NCI-H2171 treated with DMSO at 0.1 percent for 48 hours (cell line): ENCODE measurements around the gene HOXC9.
A peak's percentile ranks its signal among the peaks of the same experiment; 100 is the strongest.

ENCODE experiments used
- DNase-seq: peaks from one replicate; lab custom pipeline; 2025; lab: John Stamatoyannopoulos, UW

HOXC9 gene

GRCh38 chr12:54028314-54029201, 28.6 kb downstream of the HOXC9 start, which contains the start of gene HOXC6:
Gene HOXC6, plus strand, starts transcription at chr12:54028440. Its CDS starts 82 bp downstream, at chr12:54028522.
- DNase-seq = peak; percentile 24

GRCh38 chr12:54029529-54030441, 29.8 kb downstream of the HOXC9 start:
- DNase-seq = no peak

GRCh38 chr12:54030442-54030801, 30.5 kb downstream of the HOXC9 start:
- DNase-seq = no peak

- no peak for DNase-seq
Measured at GRCh38 chr12:54030889-54031471, 31.0 kb downstream of the HOXC9 start.

DNA sequence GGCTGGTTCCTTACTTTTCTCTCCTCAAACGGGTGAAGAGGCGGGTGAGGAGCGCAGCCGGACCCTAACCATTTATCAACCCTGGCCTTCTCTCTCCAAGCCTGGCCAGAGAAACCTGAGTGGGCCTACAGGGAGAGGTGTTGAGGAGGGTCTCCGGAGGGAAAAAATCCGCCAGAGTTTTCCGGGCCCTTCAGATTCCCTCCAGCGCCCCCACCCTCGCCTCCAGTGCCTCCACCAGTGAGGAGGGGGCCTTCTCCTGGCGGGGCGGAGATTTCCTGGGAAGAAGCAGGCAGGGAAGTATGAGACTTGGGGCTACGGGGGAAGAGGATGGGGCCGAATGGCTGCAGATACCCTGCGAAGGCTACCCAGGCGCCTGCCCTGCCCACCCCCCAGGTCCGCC, 31.5 kb downstream of the HOXC9 start:
- no peak for DNase-seq

GRCh38 chr12:54032086-54032619, 32.2 kb downstream of the HOXC9 start:
- DNase-seq = no peak

- DNase-seq = peak; percentile 92
Measured at GRCh38 chr12:54032627-54033100, 32.7 kb downstream of the HOXC9 start, which contains the start of gene HOXC5. Gene HOXC5, plus strand, starts transcription at chr12:54033050. Its CDS starts 73 bp downstream, at chr12:54033123.

- DNase-seq = peak; percentile 72
Measured at GRCh38 chr12:54033106-54033979, 33.4 kb downstream of the HOXC9 start.

DNA sequence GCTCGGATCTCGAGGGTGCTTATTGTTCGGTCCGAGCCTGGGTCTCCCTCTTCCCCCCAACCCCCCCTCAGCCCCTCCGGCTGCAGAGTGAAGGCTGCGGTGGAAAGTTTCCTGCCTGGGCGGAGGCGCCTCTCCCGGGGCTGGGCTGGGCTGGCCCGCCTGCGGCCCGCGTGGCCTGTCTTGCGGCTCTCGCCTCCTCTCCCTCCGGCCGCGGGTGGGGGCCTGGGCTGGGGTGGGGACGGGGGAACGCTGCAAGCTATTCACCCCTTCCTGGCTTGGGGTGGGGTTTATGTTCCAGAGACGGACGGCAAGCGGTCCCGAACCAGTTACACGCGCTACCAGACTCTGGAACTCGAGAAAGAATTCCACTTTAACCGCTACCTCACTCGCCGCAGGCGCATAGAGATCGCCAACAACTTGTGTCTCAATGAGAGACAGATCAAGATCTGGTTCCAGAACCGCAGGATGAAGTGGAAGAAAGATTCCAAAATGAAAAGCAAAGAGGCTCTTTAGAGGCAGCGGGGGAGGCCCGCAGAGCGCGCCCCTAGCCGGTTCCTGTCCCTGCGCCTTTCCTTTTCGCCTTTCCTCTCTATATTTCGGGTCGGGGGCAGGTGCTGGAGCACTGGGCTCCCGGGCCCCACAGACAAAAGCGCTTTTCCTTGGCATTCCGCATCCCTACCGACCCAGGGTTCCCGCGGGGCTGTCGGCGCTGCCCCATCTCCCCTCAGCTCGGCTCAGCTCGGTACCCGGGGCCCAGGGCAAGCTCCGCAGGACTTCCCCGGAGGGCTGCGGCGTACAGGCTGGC, 34.2 kb downstream of the HOXC9 start:
- DNase-seq = no peak

GRCh38 chr12:54034785-54035310, 34.9 kb downstream of the HOXC9 start:
- no peak for DNase-seq

DNA sequence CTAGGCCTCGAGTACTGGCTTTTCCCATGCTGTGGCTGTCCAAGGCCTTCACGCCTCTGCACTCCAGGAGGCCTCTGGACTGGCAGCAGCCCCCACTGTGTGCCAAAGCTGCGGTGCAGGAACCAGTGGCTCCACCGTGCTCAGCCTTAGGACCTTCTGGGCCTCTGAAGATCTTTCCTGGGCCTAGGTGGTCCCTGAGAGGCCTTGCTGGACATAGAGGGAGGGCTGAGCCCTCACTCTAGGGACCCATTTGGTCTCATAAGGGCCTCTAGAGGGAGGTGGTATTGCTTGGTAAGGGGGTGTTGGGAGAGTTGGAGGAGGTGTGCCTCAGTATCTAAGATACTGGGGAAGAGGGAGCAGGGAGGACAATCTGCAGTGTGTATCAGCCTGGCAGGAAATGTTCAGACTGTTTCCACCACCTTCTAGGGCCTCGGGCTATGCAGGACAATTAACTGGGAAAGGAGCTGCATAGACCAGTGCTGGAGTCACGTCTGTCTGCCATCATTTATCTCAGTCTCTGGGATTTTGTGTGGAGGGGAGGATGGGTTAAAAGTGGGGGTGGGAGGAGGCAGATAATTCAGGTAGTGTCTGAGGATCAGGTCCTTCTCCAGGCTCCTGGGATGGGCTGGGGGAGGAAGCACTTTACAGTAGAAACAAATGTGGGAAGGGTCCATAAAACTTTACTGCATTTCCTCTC, 35.8 kb downstream of the HOXC9 start:
- DNase-seq = no peak

- DNase-seq = peak; percentile 54
Measured at GRCh38 chr12:54036620-54037359, 36.8 kb downstream of the HOXC9 start.

DNA sequence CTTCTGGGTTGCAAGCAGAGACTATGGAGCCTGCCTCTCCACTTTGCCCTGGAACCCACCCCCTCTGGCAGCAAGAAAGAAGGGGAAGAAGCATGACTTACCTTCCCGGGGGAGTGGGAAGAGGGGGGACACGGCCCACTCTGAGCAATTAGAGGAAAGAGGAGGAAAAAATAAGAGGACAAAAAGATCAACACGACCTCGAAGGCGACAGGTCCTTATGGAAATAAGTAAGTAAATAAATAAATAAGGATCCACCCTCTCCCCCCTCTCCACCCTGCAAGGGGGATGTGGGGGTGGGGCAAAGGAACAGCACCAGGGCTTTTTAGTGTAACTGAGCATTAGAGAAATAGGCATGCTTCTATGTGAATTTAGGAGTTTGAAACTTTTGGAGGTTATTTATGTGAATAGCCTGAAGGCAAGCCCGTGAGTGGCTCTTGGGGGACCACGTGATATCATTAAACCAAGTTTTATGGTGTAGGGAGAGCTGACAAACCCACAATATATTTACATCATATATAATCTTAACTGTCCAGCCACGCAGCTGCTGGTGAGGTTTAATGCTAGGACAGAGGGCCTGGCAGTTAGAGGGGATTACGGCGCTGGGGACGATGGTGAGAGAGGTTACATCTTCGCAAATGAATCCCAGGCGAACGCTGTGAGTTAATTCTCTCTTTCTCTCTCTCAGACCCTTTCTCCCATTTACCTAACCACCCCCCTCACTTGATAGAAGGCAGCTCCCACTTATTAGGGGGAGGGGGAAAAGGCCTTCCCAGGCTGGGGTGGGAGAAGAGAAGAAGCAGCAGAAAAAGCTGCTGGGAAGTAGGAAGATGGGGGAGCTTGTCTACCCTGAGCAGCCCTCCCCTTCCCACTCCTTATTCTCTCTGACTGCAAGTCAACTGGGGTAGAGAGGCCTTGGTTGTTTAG, 37.7 kb downstream of the HOXC9 start:
- DNase-seq = no peak

GRCh38 chr12:54038284-54038870, 38.4 kb downstream of the HOXC9 start:
- no peak for DNase-seq

GRCh38 chr12:54038871-54039414, 39.0 kb downstream of the HOXC9 start:
- no peak for DNase-seq

DNA sequence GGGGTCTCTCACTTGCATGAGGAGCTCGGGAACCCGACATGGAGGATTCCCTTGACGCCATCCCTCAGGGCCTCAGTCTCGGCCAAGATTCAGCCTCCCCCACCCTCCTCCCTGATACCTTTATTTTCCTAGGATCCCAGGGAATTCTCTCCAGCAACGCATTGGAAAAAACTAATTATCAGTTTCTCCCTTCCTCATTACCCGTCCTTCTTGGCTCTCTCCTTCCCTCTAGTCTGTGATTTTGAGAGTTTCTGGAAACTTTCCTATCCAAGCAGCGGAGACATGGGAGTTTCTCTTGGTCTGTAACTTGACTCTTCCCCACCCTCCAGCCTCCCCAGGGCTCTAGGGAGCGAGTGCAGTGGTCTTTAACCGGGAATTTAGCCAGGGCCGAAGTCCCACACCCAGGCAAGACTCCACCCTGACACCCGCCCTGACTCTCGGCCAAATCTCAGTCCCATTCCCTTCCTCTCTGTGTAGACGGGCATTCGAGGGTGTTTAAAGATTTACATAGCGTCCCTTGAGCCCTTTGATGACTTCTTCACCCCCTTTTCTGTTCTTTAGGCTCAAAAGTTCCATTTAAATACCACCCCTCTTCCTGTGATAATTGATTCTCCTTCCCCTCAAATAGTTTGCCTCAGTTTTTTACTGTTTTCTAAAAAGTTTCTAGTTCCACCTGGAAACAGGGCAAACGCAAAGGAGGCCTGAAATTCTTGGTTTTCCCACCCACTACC, 39.6 kb downstream of the HOXC9 start:
- no peak for DNase-seq
